ENCODE measurements around the gene HELZ. TPM values are rescaled to one million over a fixed set of nuclear protein-coding genes. Genes with fewer than 3 reads are reported as not detected.

Gene HELZ
- total and polyA plus RNA-seq, 2 of the 8 experiments (the other 6 are each of a cell fraction or from before 2014, with no cell fraction given): 10.0 to 48.7 TPM

GRCh38 chr17:67111808-67112207 lies 133.2 kb downstream of the HELZ start (continued):
- no peak for TF ChIP-seq CTCF (IDR thresholded peaks at IDR 0.05; ENCODE audit: control extremely low read depth in 1 of 3, insufficient read depth in 1 of 3, low read depth in 1 of 3, low read length in 3 of 3)
